ENCODE data around the gene FBXO10. TPM values are rescaled to one million over a fixed set of nuclear protein-coding genes. Genes with fewer than 3 reads are reported as not detected.

The FBXO10 gene
- total and polyA plus RNA-seq, 2 experiments from 2014 or later, result 3.4 to 13.4 TPM

GRCh38 chr9:37491939-37492338 is 84.2 kb downstream of the FBXO10 start:
- Mint-ChIP-seq H3K27me3 (ENCODE audit: insufficient read depth, low read depth, poor library complexity) (no peaks in the 10 kb centered on the region), H3K27ac (no peak overlapping the region), H3K4me1 (peaks cover 4% of the 10 kb centered on the region; the same call in 2 of the 3 replicates), H3K36me3 (ENCODE audit: low read depth) (peaks cover 80% of the 10 kb centered on the region), H3K9me3 (no peaks in the 10 kb centered on the region), H3K4me3 (no peak overlapping the region)
- H2AFZ ChIP-seq, result no peak overlapping the region
- ATAC-seq (no peak), DNase-seq (ENCODE audit: low spot score) (no peak)
- H3K4me2 ChIP-seq, result no peak overlapping the region
- no peak for TF ChIP-seq ZNF114 (CRISPR knock-in tag; IDR thresholded peaks at IDR 0.05)
- TF ChIP-seq EZH2phosphoT487 (IDR thresholded peaks at IDR 0.05; ENCODE audit: unreplicated experiment), result no peak
- no peaks in the 10 kb centered on the region for H3F3A ChIP-seq (replicated peaks; ENCODE audit: low read depth)
- peaks cover 9% of the 10 kb centered on the region for H3K79me2 ChIP-seq (replicated peaks; ENCODE audit: insufficient read depth)
- peaks cover 18% of the 10 kb centered on the region for H4K20me1 ChIP-seq (replicated peaks; ENCODE audit: insufficient read depth)
- no peaks in the 10 kb centered on the region for H3K27me3 ChIP-seq (ENCODE audit: insufficient read depth)
- no peak overlapping the region for H3K4me3 ChIP-seq
- no peak overlapping the region for H3K27ac ChIP-seq (ENCODE audit: low read depth)
- no peaks in the 10 kb centered on the region for H3K9me2 ChIP-seq (ENCODE audit: insufficient read depth)
- H3K36me3 ChIP-seq (ENCODE audit: insufficient read depth), result peaks cover 46% of the 10 kb centered on the region
- peaks cover 2% of the 10 kb centered on the region; the same call in 1 of the 2 replicates for H3K4me1 ChIP-seq (ENCODE audit: insufficient read depth)

- H3K36me3 Mint-ChIP-seq (ENCODE audit: low read depth), result peaks cover 39% of the 10 kb centered on the region
- peak overlapping the region; percentile 94 for H3K4me3 Mint-ChIP-seq
- H3K9me2 ChIP-seq (ENCODE audit: insufficient read depth), result no peaks in the 10 kb centered on the region
- H3K36me3 ChIP-seq (ENCODE audit: insufficient read depth), result peaks cover 32% of the 10 kb centered on the region
- peaks cover 10% of the 10 kb centered on the region for H3K27me3 Mint-ChIP-seq (ENCODE audit: insufficient read depth, low read depth, poor library complexity)
- DNase-seq (ENCODE audit: low spot score) (no peak), ATAC-seq (no peak)
- peak overlapping the region; percentile 84; the same call in 1 of the 2 replicates for H3K27ac Mint-ChIP-seq
- H3K27ac ChIP-seq (ENCODE audit: low read depth), result no peak overlapping the region
- peaks cover 18% of the 10 kb centered on the region for H3K4me1 Mint-ChIP-seq
- H3K4me2 ChIP-seq, result peak overlapping the region; percentile 98
- peaks cover 20% of the 10 kb centered on the region for H3K79me2 ChIP-seq (replicated peaks; ENCODE audit: insufficient read depth)
- H2AFZ ChIP-seq, result peak overlapping the region; percentile 94; the same call in 1 of the 2 replicates
- peaks cover 22% of the 10 kb centered on the region for H4K20me1 ChIP-seq (replicated peaks; ENCODE audit: insufficient read depth)
- no peaks in the 10 kb centered on the region for H3K27me3 ChIP-seq (ENCODE audit: insufficient read depth)
- H3K4me3 ChIP-seq, result peak overlapping the region; percentile 97
- H3F3A ChIP-seq (replicated peaks; ENCODE audit: low read depth), result no peaks in the 10 kb centered on the region
- no peaks in the 10 kb centered on the region for H3K9me3 Mint-ChIP-seq
- peaks cover 14% of the 10 kb centered on the region; the same call in 1 of the 2 replicates for H3K4me1 ChIP-seq (ENCODE audit: insufficient read depth)
- no peak for TF ChIP-seq REST (IDR thresholded peaks at IDR 0.05; ENCODE audit: unreplicated experiment)
- TF ChIP-seq, protein P1, sequence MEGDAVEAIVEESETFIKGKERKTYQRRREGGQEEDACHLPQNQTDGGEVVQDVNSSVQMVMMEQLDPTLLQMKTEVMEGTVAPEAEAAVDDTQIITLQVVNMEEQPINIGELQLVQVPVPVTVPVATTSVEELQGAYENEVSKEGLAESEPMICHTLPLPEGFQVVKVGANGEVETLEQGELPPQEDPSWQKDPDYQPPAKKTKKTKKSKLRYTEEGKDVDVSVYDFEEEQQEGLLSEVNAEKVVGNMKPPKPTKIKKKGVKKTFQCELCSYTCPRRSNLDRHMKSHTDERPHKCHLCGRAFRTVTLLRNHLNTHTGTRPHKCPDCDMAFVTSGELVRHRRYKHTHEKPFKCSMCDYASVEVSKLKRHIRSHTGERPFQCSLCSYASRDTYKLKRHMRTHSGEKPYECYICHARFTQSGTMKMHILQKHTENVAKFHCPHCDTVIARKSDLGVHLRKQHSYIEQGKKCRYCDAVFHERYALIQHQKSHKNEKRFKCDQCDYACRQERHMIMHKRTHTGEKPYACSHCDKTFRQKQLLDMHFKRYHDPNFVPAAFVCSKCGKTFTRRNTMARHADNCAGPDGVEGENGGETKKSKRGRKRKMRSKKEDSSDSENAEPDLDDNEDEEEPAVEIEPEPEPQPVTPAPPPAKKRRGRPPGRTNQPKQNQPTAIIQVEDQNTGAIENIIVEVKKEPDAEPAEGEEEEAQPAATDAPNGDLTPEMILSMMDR (conservative IDR thresholded peaks at IDR 0.05; ENCODE audit: low read depth in 2 of 2), result no peak
- no peak for TF ChIP-seq STAT1 (IDR thresholded peaks at IDR 0.05; ENCODE audit: unreplicated experiment)
- TF ChIP-seq ZNF462 (CRISPR knock-in tag; IDR thresholded peaks at IDR 0.05), result no peak
These were observed 89.3 kb downstream of the FBXO10 start for GRCh38 chr9:37486616-37487548.

All from GM23338 (cell line).